Gastrocnemius medialis (tissue), 4 donors: ENCODE results near the gene EXO1.

Source experiments
- CTCF ChIP-seq, 5 experiments: fragments of 450-650 bp in 3 of 5; fragments of 200-600 bp in 2 of 5; sonication (generic) in 2 of 5; IDR thresholded peaks in 4 of 5; conservative IDR thresholded peaks in 1 of 5; 1 replicate in 4 of 5; 2 replicates in 1 of 5; pipeline ENCODE4 v1.5.1; 2016 to 2019; ENCODE audit warnings: antibody characterized with exemption in 5 of 5, mild to moderate bottlenecking in 3 of 5, moderate library complexity in 3 of 5
- POLR2A ChIP-seq, 2 donors: fragments of 450-650 bp; IDR thresholded peaks; one replicate each; pipeline ENCODE4 v1.6.1; 2017; ENCODE audit warnings: antibody characterized with exemption in 2 of 2, mild to moderate bottlenecking in 2 of 2, moderate library complexity in 2 of 2

- no peak for TF ChIP-seq CTCF (IDR thresholded peaks at IDR 0.05 in 4 of 5, conservative IDR thresholded peaks at IDR 0.05 in 1 of 5)
- TF ChIP-seq POLR2A (IDR thresholded peaks at IDR 0.05), result no peak
Measured at GRCh38 chr1:241902391-241903065, 54.5 kb downstream of the EXO1 start.
